NOMO-1 (cell line): Measurements from ENCODE around the gene SLC7A6.

Experiments used
- DNase-seq, 2 experiments: peaks; one replicate each; lab custom pipeline; 2025; ENCODE audit not compliant: unreplicated experiment in 2 of 2; lab: John Stamatoyannopoulos, UW

SLC7A6 gene

DNA sequence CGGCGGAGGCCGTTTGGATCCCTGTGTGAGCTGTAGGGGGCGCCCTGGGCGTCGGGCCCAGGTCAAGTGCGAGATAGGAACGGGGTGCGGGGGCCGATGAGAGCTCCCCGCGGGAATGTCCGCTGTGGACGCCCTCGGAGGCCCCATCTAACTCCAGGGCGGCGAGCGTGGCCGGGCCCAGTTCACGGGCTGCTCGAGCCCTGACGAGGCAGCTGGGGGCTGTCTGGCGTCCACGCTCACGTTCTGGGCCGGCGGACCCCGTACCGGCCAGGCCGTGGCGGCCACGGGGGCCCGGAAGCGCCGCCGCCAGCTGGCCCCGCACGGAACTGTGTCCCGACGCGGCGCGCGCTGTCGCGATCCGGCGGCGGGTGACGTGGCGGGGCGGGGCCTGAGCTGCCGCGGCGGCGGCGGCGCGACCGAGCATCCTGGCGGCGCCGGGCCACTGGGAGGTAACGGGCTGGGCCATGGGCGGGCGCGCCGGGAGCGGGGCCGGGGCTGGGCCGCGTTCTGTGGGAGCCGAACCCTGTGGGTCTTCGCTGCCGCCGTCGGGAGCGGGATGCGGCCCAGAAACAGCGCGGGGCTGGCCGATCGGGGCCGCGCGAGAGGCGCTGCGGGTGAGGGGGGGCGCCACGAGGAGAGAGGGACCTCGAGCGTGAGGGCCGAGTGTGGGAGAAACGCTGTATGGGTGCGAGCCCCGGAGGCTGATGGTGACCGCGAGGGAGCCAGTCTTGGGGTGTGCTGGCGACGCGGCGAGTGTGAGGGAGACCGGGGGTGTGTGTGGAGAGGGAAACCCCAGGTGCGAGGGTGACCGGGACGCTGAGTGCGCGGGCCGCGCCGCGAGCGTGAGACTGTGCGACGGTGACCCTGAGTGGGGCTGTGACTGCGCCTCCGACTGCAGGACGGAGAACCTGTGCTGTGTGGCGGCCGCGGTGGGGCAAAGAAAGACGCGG is at the start of gene SLC7A6:
TSS of gene SLC7A6 (plus strand) at position 399 of the 950 bp plus-strand sequence. CDS start 10,201 bp downstream, outside the sequence.
- peak; percentile 82 to 83 for DNase-seq

DNA sequence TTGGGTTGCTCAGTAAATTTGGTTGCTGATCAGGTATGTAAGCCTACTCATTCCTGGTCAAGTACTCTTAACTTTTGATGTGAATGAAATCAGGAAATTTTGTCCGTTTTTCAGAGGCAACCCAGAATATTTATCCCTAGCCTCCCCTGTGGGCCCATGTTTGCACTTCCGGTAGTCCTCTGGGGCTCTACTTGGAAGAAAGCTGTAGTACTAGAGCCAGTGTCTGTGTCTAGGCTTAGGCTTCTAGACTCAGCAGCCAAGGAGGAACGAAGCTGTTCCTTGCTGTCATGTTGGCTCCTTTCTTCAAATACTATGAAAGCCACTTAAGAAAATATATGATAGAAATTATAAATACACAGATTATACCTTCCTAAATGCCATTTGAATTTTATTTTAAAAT is 49.6 kb upstream of the SLC7A6 start:
- DNase-seq: no peak

DNA sequence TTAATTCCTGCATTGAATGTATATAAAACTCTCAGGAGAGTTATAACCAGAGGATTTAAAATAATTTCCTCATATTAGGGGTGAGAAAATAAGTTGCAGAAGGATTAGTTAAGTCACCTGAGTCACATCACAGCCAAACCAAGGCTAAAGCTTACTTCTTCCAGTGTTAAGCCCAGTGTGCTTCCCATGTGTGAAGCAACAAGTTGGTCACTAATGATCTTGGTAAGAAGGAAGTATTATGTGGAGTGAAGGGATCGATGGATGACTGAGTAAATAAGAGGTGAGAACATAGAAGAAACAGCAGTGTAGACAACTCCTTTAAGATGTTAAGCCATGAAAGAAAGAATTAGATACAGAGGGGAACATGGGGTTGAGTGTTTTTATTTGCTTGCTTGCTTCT is 49.0 kb upstream of the SLC7A6 start:
- no peak for DNase-seq

DNA sequence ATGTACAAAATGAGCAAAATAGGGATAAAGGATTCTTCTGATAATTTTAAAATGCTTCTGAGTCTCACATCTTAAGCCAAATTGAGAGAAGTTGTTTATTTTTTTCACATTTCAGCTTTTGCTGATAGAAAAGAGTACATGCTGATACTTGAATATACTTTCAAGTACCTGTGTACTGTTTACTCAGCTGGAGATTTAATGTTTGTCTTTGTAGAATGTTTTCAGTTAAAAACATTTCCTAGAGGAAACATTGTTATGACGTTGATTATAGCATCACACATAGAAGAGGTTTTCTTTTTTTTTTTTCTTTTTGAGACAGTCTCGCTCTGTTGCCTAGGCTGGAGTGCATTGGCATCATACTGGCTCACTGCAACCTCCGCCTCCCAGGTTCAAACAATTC is 48.1 kb upstream of the SLC7A6 start:
- DNase-seq: no peak

DNA sequence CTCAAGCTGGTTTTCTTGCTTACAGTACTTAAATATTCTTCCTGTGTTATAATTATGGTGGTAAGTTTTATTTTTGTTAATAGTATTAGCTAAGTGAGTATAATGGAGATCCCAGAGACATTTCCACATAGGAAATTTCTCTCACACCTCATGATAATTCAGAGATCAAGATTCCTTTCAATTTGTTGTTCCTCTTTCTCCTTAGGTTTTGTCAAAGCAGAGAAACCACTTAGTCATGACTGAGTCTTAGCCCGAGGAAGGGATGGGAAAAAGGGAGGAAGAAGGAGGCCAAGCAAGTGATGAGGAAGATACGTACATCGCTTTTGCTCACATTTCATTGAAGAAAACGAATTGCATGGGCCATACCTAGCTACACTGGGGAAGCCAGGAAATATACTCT is 46.8 kb upstream of the SLC7A6 start:
- DNase-seq: no peak

DNA sequence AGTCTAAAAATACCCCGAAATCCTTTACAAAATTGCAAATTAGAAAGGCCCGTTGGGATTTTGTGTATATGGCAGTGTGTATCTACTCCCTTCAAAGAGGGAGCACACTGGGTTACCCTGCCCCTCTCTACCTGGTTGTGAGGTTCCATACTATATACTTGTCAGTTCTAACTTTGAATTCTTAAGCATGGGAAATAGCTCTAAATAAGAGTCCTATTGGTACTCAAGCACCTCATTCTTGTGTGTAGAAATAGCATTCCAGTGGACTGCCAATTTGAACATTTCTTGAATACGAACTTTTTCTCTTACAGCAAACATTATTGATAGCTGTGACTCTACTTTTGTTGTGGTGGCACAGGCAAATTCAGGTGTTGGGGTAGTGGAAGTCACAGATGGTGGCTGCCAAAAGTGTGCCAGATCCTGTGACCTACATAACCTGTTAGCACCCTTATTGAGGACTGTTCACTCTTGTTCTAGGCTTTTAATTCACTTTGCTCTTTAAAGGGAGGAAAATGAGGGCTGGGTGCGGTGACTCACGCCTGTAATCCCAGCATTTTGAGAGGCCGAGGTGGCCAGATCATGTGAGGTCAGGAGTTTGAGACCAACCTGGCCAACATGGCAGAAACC is 44.5 kb upstream of the SLC7A6 start:
- DNase-seq: no peak

DNA sequence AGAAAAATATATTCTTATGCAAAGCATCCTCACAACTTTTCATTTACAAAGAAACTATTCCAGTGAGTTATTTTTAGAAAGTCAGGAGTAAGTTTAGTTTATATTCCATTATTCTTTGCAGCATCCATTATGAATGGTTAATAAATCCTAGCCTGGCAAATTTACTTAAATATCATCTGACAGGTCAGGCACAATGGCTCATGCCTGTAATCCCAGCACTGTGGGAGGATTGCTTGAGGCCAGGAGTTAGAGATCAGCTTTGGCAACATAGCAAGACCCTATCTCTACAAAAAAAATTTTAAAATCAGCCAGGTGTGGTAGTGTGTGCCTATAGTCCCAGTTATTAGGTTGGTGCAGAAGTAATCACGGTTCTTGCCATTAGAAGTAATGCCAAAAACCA is 41.3 kb upstream of the SLC7A6 start:
- no peak for DNase-seq

DNA sequence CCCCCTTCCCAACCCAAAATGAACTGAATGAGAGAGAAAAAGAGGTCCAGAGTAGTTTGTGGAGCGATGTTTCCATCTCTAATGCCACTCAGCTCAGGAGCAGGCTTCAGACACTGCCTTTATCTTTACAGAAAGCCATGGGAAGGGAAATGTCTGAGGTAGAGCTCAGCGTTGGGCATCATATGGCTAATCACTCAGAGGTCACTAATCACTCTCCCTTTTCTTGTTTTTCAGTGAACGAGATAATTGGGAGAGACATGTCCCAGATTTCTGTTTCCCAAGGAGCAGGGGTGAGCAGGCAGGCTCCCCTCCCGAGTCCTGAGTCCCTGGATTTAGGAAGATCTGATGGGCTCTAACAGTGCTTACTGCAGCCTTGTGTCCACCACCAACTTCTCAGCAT is 38.2 kb upstream of the SLC7A6 start:
- no peak for DNase-seq

DNA sequence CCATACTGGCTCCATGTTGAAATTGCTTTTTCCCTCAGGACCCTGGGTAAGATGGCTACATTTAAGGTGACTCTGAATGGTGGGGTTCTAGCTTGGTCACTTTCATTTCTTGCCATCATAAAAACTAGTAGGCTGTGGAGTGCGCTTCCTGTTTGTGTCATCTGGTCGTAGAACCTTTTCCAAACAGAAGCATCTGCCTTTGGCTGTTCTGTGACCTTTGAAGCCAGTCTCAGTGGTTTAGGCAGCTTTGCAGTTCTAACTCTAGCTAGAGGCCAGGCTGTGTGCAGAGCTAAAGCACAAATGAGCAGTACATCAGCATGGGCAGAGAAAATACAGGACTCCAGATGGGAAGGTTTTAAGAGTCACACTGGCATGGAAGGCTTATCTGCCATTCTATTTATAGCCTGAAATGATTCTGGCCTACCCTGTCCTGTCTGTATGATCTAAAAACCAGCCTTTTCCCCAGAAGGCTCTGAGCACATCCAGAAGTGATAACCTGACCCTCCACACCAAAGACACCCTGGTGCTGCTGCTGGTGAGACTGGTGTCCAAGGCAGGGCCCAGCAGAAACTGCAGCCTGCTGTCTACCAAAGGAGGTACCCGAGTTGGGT is 37.0 kb upstream of the SLC7A6 start:
- DNase-seq: no peak

DNA sequence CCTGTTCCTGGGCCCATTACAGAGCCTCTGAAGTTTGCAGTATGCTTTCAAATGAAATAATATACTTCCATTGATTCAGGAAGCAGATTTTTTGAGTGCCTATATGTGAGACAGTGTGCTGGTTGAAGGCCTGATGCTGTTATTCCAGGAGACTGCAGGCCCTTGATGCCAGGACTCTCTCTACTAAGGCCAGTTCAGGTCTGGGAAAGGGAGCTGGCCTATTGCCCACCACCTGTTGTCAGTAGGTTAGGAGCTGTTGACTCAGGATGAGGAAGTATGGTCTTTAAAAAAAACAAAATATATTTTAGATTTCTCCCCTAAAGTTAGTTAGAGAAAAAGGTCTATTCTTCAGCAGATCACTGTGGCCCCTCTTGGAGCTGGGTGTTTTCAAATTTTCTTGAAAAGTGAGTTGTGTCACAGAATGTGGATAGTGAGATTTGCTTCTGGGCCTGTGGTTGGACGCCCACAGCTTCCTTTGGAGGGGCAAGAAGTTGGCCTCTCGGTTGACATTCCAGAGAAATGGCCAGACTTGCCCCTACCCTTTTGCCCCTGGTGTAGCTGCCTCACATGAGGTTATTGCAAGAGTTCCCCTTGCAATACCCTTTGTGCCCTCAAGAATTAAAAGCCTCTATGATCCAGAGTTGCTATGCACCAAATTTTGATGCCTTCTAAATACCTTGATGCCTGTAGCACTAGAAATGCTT is 36.3 kb upstream of the SLC7A6 start:
- DNase-seq: no peak

DNA sequence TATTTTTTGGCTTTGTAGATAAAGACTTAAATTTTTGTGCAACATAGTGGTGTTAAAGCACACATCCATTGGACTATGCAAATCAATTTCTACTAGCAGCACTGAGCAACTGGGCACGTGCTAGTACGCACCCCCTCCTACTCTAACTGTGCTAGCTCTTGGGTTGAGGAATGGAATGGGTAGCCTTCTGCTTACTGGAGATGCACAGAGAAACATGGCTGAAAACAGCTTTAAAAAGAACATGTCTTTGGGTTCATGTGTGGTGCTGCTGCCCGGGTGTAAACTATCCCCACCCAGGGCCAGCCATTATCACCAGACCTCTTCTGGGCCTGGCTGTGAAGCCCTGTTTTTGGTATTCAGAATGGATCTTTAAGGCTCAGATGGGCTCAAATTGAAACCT is 35.7 kb upstream of the SLC7A6 start:
- DNase-seq: no peak

DNA sequence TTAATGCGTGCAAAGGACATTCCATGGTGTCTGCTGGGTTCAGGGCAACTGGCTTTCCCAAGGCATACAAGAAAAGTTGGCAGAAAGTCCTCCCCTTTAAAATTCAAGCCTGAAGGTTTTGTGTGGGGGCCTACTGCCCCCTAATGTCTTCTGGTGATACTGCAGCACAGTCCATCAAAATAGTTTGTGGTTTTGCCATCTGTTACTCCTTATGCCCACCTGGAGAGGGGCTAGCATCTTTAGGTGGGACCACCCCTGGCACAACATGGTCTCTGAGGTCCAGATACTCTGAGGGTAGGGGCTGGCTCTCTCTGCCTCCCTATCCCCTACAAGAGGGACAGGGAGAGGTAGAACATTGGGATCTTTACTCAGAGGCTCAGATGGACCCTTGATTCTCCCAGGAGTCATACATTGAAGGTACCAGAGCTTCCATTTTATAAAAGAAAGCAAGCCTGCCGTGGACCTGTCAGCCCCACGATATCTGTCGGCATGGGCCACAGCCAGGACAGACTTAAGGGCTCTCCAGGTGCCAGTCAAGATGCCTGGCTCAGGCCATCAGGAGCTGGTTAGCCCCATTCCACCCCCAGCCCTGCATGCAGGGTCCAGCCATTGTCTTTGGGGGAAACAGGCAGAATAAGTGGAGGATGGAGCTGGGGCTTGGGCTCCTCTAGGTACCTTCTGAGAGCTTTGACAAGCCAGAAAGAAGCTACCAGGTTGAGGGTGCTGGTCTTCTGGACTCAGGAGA is 34.7 kb upstream of the SLC7A6 start:
- peak in 1 of 2 experiments; percentile 22 for DNase-seq

DNA sequence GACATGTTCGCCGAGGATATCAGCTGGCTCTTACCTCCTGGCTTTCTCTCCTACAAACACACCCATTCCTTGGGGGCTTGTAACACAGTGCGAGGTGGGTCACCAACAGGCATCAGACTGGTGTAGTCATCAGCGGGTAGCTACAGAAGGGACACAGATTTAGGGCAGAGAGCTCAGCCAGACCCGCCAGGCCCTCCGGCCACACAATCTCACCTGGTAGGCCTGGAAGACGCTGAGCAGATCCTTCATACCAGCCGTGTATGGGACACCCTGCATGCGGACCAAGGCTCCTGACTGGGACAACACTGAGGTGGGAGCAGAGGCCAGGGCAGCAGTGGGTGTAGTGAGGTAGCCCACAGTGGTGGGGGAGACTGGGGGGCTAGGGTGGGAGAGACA is 34.2 kb upstream of the SLC7A6 start:
- DNase-seq: no peak

DNA sequence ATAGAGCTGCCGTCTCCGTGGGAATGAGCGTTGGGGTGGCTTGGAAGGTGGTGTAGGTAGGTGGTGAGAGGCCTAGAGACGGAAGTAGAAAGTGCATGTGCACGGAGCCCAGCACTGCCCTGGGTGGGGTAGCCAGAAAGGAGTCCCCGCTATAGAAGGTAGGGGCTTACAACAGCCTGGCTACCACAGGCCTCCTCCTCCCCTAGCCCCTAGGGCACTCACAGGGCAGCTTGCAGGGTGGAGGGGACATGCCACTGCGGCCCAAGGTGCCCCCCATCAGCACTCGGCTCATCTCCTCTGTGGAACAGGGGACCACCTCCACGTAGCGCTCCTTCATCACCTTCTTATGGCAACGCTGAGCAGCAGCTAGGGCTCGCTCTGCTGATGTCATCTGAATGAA is 33.4 kb upstream of the SLC7A6 start:
- DNase-seq: no peak

DNA sequence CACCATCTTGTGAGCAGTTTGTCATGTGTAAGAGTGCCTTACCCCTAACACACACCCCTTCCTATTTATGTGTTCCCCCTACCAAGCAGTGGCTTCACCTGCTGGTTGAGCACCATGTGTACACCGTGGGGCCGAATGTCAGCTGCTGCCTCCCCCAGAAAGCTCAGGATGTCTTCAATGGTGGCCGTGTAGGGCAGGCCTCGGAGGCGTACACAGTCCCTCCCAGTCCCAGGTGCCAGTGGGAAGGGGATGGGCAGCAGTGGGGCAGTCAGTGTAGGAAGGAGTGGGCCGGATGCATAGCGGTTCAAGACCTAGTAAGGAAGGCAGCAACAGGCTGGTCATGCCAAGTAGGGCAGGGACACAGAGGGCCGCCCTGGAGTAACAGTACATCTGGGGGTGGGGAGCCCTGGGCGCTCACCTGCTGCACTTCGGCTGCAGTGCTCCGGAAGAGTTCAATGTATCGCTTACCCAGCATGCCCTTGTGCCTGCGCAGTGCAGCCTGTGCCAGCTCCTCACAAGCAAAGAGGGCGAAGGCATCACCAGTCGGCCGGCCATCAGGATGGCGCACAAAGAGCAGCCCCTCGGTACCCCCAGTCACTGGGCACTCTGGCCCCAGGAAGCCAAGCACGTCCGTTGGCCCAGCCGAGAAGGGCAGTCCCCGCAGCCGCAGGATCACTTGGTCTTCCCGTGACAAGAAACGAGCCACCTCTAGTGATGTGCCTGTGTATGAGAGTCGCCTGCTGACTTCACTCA is 32.8 kb upstream of the SLC7A6 start:
- DNase-seq: no peak

DNA sequence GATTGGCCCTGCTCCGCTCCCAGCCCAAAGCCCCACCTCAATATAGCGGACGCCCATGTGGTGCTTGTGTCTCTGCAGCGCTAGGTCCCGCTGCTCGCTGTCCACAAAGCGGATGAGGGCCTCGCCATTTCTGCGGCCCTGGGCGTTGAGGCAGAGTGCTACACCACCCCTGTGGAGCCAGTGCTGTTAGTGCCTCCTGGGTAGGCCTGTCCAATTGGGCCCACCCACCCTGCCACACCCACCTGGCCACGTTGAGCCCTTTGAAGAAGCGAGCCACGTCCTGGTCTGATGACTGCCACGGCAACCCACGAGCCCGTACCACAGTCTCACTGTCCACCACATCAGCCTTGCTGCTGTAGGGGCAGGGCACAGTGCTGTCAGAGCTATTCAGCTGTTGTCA is 32.0 kb upstream of the SLC7A6 start:
- DNase-seq: no peak

DNA sequence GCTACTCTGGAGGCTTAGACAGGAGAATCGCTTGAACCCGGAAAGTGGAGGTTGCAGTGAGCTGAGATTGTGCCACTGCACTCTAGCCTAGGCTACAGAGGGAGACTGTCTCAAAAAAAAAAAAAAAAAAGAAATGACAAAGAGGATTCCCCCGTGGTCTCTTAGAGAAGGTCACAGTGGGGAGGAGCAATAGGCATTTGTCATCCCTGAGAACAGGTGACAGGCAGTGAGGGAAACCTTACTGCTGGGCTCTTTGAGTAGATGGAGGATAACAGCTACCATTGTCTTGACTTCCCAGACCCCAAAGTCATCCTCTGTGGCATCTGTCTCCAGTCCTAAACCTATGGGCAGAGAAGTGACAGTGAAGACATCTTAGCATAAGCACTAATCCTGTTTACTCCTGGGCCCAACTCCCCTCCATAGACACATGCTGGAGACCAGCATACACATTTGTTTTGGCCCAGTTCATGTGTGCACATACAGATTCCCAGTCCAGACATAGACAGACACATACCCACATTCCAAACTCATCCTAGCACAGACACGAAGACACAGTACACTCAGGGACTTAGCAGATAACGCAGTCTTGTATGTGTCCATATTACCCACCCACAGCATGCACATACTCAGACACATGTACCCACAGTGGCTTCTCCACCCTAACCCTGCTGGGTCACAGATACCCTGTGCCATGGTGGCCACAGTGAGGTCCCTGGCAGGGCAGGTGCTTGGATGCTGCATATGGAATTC is 31.1 kb upstream of the SLC7A6 start:
- no peak for DNase-seq

DNA sequence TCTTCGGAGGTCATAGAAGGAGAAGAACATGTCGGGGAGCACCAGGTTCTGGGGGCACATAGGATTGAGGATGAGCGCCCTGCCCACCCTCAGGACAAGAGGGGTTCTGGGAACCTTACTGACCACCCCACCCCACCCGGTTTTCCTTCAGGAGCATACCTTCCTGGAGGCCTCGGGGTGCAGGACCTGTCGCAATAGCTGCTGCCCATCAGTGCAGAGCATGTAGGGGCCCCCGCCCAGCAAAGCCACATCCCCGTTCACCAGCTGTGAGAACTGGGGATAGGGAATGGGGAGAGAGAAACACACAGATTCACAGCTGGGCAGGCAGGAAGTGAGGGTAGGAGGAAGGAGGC is 30.5 kb upstream of the SLC7A6 start:
- DNase-seq: no peak
